ENCODE data around the gene PTPRC.
A peak's percentile ranks its signal among the peaks of the same experiment; 100 is the strongest.

The PTPRC gene

DNA sequence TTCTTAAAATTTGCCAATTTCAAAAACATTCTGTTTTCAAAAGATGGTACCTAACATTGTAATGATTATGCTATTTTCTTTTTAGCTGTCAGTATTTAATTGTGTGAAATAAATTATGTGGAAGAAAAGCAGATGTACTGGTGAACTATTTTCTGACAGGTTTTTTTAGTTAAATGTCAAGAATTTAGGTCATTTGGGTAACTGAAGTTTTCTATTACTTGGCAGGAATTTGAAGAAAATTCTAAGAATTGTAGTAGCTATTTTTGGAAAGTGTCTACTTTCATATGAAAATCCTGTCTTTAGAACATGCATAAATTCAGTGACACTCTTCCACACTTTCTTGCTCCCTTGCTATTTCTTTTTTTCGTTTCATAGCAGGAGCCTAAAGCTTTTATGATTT lies 28.5 kb upstream of the PTPRC start:
- H3K9me3 Mint-ChIP-seq = peaks cover 2% of the 10 kb centered on the region
- H3K4me3 Mint-ChIP-seq = peak overlapping the region; percentile 57
- CTCF ChIA-PET = interaction anchor here (0.7 to 3.5 kb wide), 6 partner anchors 11 to 75 kb away, joined by 3 to 24 read pairs (median 3); no protein-coding TSS in a partner anchor
- peaks cover 76% of the 10 kb centered on the region for H3K4me1 Mint-ChIP-seq
- peak overlapping the region; percentile 91 for H3K27ac Mint-ChIP-seq
- no peaks in the 10 kb centered on the region for H3K27me3 Mint-ChIP-seq
- peaks cover 9% of the 10 kb centered on the region for H3K36me3 Mint-ChIP-seq
- no peak for DNase-seq

DNA sequence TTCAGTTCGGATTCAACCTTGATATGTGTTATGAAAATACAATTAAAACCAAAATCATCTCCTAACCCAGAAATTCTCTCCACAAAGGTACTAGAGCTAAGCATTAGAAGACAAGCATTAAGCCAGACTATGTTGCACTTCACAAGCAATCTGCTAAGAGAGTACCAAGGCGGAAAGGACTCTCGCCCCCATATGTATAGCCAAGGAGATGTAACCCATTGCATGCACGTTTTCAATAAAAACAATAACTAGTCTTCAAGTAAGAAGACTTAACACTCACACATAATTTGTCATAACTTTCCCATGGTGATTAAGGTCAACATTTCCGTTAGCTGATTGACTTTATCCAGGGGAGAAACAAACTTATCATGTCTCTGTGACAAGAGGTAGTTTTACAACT lies 27.6 kb upstream of the PTPRC start:
- no peak for DNase-seq
- H3K27ac Mint-ChIP-seq = peak overlapping the region; percentile 91
- peaks cover 9% of the 10 kb centered on the region for H3K36me3 Mint-ChIP-seq
- CTCF ChIA-PET = interaction anchor here (0.5 to 3.5 kb wide), 5 partner anchors 10 to 73 kb away, joined by 3 to 24 read pairs (median 3); no protein-coding TSS in a partner anchor
- peaks cover 2% of the 10 kb centered on the region for H3K9me3 Mint-ChIP-seq
- H3K27me3 Mint-ChIP-seq = no peaks in the 10 kb centered on the region
- peak overlapping the region; percentile 57 for H3K4me3 Mint-ChIP-seq
- H3K4me1 Mint-ChIP-seq = peaks cover 78% of the 10 kb centered on the region

DNA sequence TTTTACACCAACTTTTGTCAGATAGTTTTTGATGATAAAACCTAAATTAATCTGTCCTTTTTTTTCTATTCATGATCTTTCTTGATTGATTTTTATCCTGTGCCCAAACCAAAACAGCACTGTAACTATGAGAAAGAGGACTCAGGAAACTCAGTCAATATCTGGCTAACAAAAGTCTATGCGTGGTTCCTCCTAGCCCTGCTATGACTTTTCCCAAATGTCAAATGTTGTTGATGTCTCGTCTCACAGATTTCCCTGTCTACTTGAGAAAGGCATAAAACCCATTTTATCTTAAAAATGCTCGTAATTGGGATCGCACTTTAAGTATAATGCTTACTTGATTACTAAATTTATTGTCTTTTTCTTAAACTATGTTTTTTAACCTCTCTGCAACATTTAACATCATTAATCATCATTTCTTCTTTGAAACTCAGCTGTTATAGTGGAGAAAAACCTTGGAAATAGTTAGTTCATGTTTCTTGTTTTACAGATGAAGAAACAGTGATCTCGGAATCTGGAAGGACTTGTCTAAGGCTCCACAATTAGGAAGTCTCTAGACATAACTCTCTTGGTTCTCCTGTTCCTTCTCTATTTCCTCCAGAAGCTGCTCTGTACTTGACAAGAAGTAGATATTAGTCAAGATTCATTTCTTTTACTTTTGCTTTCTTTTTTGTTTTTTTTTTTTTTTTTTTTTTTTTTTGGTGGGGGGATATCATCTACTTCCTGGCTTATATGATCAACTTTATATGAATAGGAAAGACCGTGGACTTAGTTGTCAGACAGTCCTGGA lies 26.2 kb upstream of the PTPRC start:
- peaks cover 10% of the 10 kb centered on the region for H3K36me3 Mint-ChIP-seq
- H3K9me3 Mint-ChIP-seq = peaks cover 2% of the 10 kb centered on the region
- CTCF ChIA-PET = interaction anchor here (1.2 kb wide), 1 partner anchor 90 kb away, joined by 3 read pairs; no protein-coding TSS in a partner anchor
- peak overlapping the region; percentile 78 for H3K4me3 Mint-ChIP-seq
- peak overlapping the region; percentile 96 for H3K27ac Mint-ChIP-seq
- H3K27me3 Mint-ChIP-seq = no peaks in the 10 kb centered on the region
- H3K4me1 Mint-ChIP-seq = peaks cover 77% of the 10 kb centered on the region
- no peak for DNase-seq

DNA sequence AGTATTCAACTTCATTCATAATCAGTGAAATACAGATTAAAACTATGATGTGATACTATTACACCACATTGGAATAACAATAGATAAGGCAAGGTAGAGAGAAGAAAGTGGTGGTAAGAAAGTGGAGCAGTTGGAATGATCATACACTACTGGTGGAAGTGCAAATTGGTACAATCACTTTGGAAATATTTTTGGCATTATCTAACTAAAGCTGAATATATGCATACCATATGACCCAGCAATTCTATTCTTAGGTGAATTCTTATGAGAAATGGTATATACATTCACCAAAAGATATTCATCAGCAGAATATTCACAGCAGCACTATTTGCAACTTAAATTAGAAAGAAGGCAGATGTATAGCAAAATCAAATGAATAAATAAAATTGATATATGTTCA lies 21.4 kb upstream of the PTPRC start:
- peaks cover 86% of the 10 kb centered on the region for H3K4me1 Mint-ChIP-seq
- no peaks in the 10 kb centered on the region for H3K27me3 Mint-ChIP-seq
- peaks cover 4% of the 10 kb centered on the region for H3K36me3 Mint-ChIP-seq
- no peak overlapping the region for H3K27ac Mint-ChIP-seq
- H3K4me3 Mint-ChIP-seq = no peak overlapping the region
- H3K9me3 Mint-ChIP-seq = no peaks in the 10 kb centered on the region
- no peak for DNase-seq
- CTCF ChIA-PET = no interaction called here

DNA sequence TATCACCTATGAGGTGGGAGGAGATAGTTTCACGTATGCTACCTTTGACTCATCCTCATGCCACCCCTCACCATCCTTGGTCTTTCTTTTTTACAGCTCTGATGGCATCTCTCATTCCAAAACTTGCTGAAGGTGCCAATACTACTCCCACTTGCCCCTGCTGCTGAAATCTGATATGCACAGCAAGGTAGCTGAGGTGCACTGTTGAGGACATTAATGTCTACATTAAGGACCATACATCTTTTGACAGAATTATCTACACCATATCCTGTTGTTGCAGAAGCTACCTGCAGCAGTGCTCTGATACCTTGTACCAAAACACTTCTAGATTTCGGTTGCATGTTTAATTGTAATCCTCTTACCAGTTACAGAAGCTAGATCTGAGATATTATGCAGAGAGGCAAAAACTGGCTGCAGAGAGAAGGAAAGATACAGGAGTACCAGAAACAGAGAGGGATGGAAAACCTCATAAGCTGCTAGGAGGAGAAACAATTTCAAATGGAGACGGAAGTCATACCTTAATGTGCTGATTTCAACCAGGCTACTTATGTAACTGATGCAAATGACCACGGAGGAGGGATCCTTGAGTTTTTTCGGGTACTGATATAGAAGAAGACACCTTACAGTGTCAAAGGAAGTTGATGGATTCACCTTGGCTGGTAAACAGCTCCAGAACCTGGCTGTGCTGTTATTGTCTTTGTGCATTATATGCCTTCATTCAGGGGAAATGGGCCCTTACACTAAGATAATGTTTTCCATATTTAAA lies 19.3 kb upstream of the PTPRC start:
- Mint-ChIP-seq H3K27ac (peak overlapping the region; percentile 99), H3K9me3 (no peaks in the 10 kb centered on the region), H3K4me3 (peak overlapping the region; percentile 89), H3K4me1 (peaks cover 84% of the 10 kb centered on the region), H3K27me3 (no peaks in the 10 kb centered on the region), H3K36me3 (peaks cover 2% of the 10 kb centered on the region)
- CTCF ChIA-PET = interaction anchor here (0.8 to 7.2 kb wide), 12 partner anchors 10 to 95 kb away, joined by 3 to 80 read pairs (median 5); partner anchors contain the start of genes ATP6V1G3 and PTPRC
- DNase-seq = no peak

DNA sequence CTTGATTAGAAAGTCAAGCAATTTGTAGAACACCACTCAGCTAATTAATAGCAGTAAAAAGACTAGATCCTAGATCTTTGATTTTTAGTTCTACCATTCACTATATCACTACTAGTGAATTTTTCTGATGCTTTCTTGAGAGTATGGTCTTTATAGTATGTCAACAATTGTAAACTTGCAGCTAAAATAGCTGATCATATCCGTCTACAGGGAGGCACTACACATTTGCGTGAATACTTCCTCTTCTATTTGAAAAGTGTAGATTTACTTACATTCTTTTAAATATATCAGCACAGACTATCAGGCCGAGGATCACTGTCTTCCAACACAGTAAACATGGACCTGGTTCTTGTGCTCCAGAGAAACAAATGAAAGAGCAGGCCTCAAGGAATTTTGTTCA lies 18.6 kb upstream of the PTPRC start:
- H3K36me3 Mint-ChIP-seq = peaks cover 2% of the 10 kb centered on the region
- peaks cover 84% of the 10 kb centered on the region for H3K4me1 Mint-ChIP-seq
- CTCF ChIA-PET = interaction anchor here (0.8 to 7.2 kb wide), 14 partner anchors 10 to 96 kb away, joined by 3 to 80 read pairs (median 5); partner anchors contain the start of genes ATP6V1G3 and PTPRC
- no peaks in the 10 kb centered on the region for H3K9me3 Mint-ChIP-seq
- no peaks in the 10 kb centered on the region for H3K27me3 Mint-ChIP-seq
- H3K4me3 Mint-ChIP-seq = peak overlapping the region; percentile 89
- no peak for DNase-seq
- H3K27ac Mint-ChIP-seq = peak overlapping the region; percentile 99

DNA sequence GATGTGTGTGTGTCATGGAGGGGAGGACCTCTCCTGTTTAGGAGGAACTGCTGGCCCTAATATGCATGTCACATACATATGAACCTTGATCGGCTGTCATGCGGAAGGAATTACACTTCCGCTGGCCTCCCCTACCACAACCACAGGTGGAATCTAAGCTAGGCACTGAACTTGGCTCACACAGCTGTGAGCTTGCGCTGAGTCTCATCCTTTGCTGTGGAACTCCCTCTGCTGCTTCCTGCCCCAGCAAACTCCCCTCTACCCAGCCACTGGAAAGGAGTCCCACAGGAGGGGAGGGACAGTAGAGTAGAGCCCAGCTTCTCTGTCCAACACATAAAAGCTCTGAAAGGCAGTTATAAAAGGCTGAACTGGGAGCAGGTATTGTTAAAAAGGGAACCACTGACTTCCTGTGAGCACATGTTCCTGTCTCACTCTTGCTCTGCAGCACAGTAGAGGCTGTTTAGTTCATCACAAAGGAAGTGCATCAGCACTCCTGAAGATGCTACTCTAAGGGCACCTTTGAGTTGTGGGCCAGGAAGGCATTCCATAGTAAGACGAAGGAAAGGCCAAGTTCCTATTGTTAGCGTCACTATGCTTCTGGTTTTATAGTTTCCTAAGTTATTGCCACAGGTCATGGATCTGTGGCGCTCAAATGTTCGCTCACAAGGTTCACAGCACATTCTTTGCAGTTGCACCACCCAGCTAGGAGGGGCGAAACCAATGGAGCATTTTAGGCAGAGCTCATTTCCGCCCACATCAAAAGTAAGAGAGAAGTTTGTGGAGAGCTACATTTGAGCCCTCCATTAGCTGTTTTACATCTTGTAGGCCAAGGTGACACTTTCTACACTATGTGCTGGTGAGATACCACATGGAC lies 17.7 kb upstream of the PTPRC start:
- Mint-ChIP-seq H3K4me1 (peaks cover 84% of the 10 kb centered on the region), H3K27ac (peak overlapping the region; percentile 99), H3K4me3 (peak overlapping the region; percentile 89), H3K36me3 (peaks cover 9% of the 10 kb centered on the region), H3K9me3 (no peaks in the 10 kb centered on the region), H3K27me3 (no peaks in the 10 kb centered on the region)
- CTCF ChIA-PET = interaction anchor here (0.8 to 7.2 kb wide), 13 partner anchors 11 to 97 kb away, joined by 3 to 80 read pairs (median 5); partner anchors contain the start of genes ATP6V1G3 and PTPRC
- peak; percentile 84 for DNase-seq

DNA sequence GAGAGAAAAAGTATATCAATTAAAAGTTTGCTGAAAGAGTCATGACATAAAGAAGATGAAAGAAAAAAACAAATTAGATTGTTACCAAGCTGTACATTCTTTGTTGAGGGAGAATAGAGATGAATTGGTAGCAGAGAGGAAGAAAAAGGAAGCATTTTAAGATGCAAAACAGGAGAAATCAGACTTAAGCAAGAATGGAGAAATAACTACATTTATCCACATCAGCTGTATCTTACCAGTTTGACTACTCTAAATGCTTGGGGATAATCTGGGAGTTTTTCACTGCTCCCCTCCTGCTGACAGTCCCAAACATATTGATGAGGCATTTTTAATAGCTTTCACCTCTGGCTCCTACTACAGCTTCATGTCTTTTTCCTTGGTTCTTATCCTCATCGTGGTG lies 16.8 kb upstream of the PTPRC start:
- H3K4me1 Mint-ChIP-seq = peaks cover 92% of the 10 kb centered on the region
- H3K4me3 Mint-ChIP-seq = peak overlapping the region; percentile 89
- no peaks in the 10 kb centered on the region for H3K27me3 Mint-ChIP-seq
- CTCF ChIA-PET = interaction anchor here (1.3 to 7.2 kb wide), 7 partner anchors 12 to 98 kb away, joined by 3 to 80 read pairs (median 16); partner anchors contain the start of gene PTPRC
- peak overlapping the region; percentile 99 for H3K27ac Mint-ChIP-seq
- H3K9me3 Mint-ChIP-seq = peaks cover 3% of the 10 kb centered on the region
- no peak for DNase-seq
- peaks cover 16% of the 10 kb centered on the region for H3K36me3 Mint-ChIP-seq

DNA sequence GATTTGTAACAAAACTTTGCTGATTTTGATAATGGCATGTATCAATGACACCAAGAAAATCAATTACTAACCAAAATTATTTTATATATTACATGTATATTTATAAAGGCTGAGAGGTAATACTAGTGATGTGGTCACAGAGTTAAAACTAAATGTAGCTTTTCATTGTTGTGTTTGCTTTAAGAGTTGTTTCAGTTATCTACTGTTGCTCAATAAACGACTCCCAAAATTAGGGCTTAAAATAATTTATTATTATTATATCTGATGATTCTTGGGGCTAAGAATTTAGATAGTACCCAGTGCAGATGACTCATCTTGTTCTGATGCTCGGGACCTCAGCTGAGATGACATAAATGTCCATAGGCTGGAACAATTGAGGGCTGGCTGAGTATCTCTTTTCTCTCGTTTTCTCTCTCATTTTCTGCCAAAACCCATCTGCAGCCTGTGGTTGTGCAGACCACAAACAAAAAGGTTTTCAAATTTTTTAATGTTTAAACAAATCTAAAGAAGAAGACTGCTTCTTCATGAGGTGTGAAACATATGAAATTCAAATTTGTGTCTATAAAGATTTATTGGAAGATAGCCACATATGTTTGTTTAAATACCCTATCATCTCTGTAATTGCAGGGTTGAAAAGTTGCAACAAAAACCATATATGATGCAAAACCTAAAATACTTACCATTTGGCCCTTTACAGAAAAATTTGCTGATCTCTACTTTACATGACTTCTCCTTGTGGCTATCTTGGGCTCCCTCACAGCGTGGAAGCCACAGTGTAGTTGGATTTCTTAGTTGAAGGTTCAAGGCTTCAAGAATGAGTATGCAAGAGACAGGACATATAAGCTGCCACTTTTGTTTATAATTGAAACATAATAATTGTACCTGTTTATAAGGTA lies 14.8 kb upstream of the PTPRC start:
- H3K4me1 Mint-ChIP-seq = peaks cover 96% of the 10 kb centered on the region
- CTCF ChIA-PET = interaction anchor here (1.6 to 7.2 kb wide), 4 partner anchors 13 to 56 kb away, joined by 3 to 80 read pairs (median 18); partner anchors contain the start of gene PTPRC
- peaks cover 22% of the 10 kb centered on the region for H3K36me3 Mint-ChIP-seq
- H3K27ac Mint-ChIP-seq = peak overlapping the region; percentile 85
- no peaks in the 10 kb centered on the region for H3K27me3 Mint-ChIP-seq
- DNase-seq = peak; percentile 42
- peak overlapping the region; percentile 35 for H3K4me3 Mint-ChIP-seq
- H3K9me3 Mint-ChIP-seq = peaks cover 3% of the 10 kb centered on the region

DNA sequence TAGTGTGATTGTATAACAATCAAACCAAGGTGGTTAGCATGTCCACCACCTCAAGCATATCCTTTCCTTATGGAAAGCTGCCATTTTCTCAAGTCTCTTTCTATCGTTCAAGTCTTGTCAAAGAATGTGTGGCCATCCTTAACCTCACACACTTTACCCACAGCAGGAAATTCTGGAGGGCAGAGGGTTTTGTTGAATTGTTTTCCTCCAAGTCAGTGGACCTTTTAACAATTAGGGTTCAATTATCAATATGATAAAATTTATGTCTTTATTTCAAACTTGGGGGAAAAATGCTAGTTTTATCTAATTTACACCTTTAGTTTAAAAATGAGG lies 14.2 kb upstream of the PTPRC start:
- DNase-seq = no peak
- Mint-ChIP-seq H3K36me3 (peaks cover 27% of the 10 kb centered on the region), H3K9me3 (peaks cover 3% of the 10 kb centered on the region), H3K27ac (peak overlapping the region; percentile 85), H3K4me3 (peak overlapping the region; percentile 35), H3K27me3 (no peaks in the 10 kb centered on the region), H3K4me1 (peaks cover 96% of the 10 kb centered on the region)
- CTCF ChIA-PET = interaction anchor here (1.6 to 7.2 kb wide), 3 partner anchors 12 to 56 kb away, joined by 3 to 80 read pairs (median 11); partner anchors contain the start of gene PTPRC

DNA sequence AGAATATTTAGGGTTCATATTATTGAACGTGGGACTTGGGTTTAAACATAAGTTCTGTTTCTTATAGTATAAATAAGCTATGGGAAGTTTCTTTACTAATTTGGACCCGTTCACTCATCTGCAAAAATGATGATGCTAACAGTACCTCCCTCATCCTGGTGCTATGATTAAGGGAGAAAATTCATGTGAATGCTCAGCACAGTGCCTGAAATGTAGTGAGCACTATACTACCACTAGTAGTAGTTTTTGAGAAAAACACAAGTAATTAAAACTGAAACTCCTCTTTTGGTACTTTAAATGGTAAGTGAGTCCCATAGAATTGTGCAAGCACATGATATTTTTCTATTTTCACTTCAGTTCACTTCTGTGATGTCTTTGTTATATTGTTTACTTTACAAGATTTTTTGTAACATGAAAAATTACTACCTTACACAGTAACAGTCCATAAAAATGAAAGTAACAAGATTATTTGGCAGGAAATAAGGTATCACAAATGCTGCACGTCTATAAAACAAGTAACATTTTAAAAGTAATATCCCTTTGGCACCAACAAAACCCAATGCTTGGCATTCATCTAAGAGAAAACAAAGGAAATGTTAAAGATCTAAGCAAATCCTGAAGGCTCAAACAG lies 11.3 kb upstream of the PTPRC start:
- Mint-ChIP-seq H3K4me3 (peak overlapping the region; percentile 56), H3K27me3 (no peaks in the 10 kb centered on the region), H3K27ac (peak overlapping the region; percentile 88), H3K9me3 (peaks cover 3% of the 10 kb centered on the region), H3K36me3 (peaks cover 29% of the 10 kb centered on the region), H3K4me1 (peaks cover 91% of the 10 kb centered on the region)
- CTCF ChIA-PET = no interaction called here
- no peak for DNase-seq

DNA sequence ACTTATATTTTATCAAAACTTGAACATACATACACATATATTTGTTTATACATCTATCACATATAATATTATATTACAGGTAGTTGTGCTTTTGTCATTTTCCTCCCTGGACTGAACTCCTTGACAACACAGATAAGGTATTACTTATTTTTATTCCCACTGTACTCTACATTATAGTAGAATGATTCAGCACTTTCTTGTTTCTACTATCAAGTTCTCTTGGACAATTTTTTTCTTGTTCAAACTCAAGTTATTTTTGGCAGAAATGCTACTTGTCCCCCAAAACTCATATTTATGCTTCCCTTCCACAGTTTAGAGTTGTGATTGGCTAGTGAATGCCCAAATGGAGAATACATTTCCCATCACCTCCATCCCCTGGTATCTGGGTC lies 10.8 kb upstream of the PTPRC start:
- CTCF ChIA-PET = no interaction called here
- H3K4me3 Mint-ChIP-seq = peak overlapping the region; percentile 56
- no peak for DNase-seq
- H3K9me3 Mint-ChIP-seq = peaks cover 3% of the 10 kb centered on the region
- no peaks in the 10 kb centered on the region for H3K27me3 Mint-ChIP-seq
- peak overlapping the region; percentile 88 for H3K27ac Mint-ChIP-seq
- peaks cover 92% of the 10 kb centered on the region for H3K4me1 Mint-ChIP-seq
- peaks cover 31% of the 10 kb centered on the region for H3K36me3 Mint-ChIP-seq
